CD4-positive, alpha-beta T cell treated with Interleukin-2 at 100 ng/mL for 4 hours (primary cell): Measurements from ENCODE around the gene IGLL1.
"Not testable (repeated sequence)": the region's sequence is repeated elsewhere in the genome, so short reads cannot be mapped to it uniquely, and the experiment has no call there.

ENCODE experiments used
- DNase-seq: peaks from one replicate; pipeline ENCODE4 v3.0.0-alpha.2; 2020; ENCODE audit warnings: low spot score

IGLL1 gene

GRCh38 chr22:23562186-23562585, 17.9 kb downstream of the IGLL1 start:
- no peak for DNase-seq

DNA sequence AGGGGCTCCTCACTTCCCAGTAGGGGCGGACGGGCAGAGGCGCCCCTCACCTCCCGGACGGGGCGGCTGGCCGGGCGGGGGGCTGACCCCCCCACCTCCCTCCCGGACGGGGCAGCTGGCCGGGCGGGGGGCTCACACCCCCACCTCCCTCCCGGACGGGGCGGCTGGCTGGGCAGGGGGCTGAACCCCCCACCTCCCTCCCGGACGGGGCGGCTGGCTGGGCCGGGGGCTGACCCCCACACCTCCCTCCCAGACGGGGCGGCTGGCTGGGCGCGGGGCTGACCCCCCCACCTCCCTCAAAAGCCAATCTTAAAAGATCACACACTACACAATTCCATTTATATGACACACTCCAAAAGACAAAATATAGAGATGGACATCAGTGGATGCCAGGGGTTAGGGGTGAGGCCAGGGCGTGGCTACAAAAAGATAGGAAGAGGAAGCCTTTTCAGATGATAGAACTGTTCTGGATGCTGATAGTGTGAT, 19.0 kb downstream of the IGLL1 start:
- not testable (repeated sequence) for DNase-seq

GRCh38 chr22:23560215-23560614, 19.9 kb downstream of the IGLL1 start:
- not testable (repeated sequence) for DNase-seq

DNA sequence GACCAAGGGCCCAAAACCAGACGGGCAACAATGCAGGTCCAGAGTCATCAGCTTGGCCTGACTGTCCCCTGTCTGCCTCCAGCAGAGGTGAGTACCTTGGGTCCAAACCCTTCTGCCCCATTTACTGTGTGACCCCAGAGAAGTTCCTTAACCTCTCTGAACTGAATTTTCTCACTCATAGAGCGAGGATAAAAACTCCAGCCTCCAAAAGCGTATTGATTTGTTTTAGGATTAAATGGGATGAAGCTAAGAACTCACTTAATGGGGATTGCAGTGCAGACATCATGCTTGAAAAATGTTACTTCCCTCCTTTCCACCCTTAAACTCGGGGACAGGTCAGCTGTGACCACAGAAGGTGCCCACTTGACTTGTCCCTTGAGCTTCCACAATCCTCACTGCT, 22.6 kb downstream of the IGLL1 start:
- no peak for DNase-seq

GRCh38 chr22:23557036-23557435, 23.1 kb downstream of the IGLL1 start:
- no peak for DNase-seq

DNA sequence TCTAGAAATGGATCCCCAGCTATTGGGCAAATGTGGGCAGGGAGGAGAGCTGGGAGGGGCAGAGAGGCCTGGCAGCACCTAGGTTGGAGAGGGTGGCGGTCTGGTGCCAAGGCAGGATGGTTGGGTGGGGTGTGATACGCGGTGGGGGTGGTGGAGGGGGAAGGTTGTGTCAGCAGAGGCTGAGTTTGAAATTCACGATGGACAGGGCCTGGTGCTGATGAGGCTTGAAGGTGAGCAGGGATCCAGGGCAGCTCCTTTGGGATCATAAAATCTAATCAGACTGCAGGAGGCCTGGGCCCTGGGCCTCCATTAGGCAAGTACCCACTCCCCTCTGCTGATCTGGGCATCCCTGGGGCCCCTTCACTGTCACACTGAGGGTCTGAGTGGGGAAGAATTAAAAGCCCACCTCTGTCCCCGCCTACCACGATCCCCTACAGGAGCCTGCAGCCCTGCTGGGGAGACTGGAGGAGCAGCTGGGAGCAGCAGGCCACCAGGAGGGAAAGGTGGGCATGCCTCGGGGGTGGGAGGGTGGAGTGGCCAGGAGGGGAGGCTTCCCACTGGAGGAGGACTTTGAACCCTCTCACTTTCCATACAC, 24.0 kb downstream of the IGLL1 start:
- no peak for DNase-seq

DNA sequence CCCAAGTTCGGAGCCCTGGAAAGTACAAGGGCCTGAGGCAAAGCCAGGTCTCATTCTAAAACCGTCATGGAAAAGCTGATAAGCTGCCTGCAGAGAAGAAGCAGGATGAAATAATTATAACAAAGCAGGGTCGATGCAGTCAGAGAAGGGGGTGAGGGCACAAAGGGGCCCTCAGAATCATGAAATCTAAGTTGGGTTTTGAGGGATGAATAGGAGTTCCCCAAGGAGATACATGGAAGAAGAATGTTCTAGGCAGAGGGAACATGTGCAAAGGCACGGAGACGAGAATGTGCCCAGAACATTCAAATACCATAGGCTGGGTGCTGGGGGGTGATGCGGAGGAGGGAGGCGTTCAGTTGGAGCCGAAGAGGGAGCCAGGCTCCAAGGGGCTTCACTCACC, 25.0 kb downstream of the IGLL1 start:
- DNase-seq, result no peak

- DNase-seq, result no peak
Measured at GRCh38 chr22:23553924-23554870, 25.9 kb downstream of the IGLL1 start.

GRCh38 chr22:23553438-23553837, 26.7 kb downstream of the IGLL1 start:
- no peak for DNase-seq

DNA sequence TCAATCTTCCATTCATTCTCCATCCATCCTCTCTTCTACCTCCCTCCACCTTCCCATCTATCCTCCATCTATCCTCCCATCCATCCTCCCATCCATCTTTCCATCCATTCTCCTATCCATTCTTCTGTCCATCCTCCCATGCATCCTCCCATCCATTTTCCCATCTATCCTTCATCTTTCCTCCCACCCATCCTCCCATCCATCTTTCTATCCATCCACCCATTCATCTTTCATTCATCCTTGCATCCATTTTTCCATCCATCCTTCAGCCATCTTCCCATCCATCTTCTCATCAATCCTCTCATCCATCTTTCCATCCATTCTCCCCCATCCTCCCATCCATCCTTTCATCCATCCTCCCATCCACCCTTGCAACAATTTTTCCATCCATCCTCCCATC, 27.5 kb downstream of the IGLL1 start:
- DNase-seq, result no peak

DNA sequence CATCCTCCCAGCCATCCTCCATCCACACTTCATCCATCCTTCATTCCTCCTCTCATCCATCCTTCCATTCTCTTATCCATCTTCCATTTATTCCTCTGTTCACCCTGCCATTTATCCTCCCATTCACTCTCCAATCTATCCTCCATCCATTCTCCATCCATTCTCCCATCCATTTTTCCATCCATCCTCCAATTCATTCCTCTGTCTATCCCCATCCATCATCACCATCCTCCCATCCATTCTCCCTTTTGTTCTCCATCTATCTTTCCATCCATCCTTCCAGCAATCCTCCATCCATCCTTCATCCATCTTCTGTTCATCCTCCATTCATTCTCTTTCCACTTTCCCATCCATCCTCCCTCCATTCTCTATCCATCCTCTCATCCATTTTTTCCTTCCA, 28.7 kb downstream of the IGLL1 start:
- no peak for DNase-seq

DNA sequence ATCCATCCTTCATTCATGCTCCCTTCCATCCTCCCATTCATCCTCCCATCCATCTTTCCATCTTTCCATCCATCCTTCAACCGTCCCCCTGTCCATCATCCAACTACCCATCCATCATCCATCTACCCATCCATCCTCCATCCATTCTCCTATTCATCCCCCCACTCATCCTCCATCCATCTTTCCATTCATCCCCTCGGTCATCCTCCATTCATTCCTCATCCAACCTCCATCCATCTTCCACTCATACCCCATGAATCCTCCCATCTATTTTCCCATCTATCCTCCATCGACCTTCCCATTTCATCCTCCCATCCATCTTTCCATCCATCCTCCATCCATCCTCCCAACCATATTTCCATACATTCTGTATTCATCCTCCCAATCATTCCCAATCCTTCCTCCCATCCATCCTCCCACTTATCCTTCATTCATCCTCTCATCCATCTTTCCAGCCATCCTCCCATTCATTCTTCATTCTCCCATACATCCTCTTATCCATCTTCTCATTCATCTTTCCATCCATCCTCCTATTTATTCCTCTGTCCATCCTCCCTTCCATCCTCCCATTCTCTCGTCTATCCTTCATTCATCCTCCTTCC, 29.9 kb downstream of the IGLL1 start:
- DNase-seq, result no peak

- no peak for DNase-seq
Measured at GRCh38 chr22:23549198-23549595, 30.9 kb downstream of the IGLL1 start.

GRCh38 chr22:23548501-23549197, 31.4 kb downstream of the IGLL1 start:
- no peak for DNase-seq

DNA sequence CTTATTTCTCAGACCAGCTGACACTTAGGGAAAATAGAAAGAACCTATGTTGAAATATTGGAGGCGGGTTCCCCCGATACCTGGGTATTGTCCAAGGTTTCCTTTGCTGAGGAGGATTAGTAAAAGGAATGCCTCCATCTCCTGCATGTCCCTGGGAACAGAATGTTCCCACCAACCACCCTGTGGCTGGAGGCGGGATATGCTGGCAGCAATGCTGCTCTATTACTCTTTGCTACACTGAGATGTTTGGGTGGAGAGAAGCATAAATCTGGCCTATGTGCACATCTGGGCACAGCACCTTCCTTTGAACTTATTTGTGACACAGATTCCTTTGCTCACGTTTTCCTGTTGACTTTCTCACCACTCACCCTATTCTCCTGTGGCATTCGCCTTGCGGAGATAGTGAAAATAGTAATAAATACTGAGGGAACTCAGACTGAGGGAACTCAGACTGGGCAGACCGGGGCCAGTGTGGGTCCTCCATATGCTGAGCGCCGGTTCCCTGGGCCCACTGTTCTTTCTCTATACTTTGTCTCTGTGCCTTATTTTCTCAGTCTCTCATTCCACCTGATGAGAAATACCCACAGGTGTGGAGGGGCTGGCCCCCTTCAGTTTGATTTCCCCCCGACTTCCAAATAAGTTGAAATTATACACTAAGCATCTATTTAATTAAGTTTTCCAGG, 32.1 kb downstream of the IGLL1 start:
- no peak for DNase-seq

DNA sequence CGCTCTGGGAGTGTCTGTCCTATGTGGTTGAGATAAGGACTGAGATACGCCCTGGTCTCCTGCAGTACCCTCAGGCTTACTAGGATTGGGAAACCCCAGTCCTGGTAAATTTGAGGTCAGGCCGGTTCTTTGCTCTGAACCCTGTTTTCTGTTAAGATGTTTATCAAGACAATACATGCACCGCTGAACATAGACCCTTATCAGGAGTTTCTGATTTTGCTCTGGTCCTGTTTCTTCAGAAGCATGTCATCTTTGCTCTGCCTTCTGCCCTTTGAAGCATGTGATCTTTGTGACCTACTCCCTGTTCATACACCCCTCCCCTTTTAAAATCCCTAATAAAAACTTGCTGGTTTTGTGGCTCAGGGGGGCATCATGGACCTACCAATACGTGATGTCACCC, 32.7 kb downstream of the IGLL1 start:
- DNase-seq, result not testable (repeated sequence)

DNA sequence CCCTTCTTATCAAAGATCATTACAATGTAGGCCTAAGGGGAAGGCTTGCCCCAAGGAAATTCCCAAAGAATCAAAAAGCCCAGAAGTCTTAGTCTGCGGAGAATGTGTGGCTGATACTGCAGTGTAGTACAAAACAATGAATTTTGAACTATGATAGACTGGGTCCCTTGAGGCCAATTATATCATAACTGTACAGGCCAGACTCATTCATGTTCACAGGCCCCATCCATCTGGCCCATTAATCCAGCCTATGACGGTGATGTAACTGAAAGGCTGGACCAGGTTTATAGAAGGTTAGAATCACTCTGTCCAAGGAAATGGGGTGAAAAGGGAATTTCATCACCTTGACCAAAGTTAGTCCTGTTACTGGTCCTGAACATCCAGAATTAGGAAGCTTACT, 35.2 kb downstream of the IGLL1 start:
- no peak for DNase-seq

- not testable (repeated sequence) for DNase-seq
Measured at GRCh38 chr22:23543506-23544000, 36.5 kb downstream of the IGLL1 start.

DNA sequence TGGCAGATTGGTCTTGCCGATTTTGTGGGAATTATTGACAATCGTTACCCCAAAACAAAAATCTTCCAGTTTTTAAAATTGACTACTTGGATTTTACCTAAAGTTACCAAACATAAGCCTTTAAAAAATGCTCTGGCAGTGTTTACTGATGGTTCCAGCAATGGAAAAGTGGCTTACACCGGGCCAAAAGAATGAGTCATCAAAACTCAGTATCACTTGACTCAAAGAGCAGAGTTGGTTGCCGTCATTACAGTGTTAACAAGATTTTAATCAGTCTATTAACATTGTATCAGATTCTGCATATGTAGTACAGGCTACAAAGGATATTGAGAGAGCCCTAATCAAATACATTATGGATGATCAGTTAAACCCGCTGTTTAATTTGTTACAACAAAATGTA, 37.2 kb downstream of the IGLL1 start:
- no peak for DNase-seq

DNA sequence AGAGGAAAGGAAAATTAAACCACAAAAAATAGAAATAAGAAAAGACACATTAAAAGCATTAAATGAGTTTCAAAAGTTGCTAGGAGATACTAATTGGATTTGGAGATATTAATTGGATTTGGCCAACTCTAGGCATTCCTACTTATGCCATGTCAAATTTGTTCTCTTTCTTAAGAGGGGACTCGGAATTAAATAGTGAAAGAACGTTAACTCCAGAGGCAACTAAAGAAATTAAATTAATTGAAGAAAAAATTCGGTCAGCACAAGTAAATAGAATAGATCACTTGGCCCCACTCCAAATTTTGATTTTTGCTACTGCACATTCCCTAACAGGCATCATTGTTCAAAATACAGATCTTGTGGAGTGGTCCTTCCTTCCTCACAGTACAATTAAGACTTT, 37.7 kb downstream of the IGLL1 start:
- DNase-seq, result not testable (repeated sequence)

DNA sequence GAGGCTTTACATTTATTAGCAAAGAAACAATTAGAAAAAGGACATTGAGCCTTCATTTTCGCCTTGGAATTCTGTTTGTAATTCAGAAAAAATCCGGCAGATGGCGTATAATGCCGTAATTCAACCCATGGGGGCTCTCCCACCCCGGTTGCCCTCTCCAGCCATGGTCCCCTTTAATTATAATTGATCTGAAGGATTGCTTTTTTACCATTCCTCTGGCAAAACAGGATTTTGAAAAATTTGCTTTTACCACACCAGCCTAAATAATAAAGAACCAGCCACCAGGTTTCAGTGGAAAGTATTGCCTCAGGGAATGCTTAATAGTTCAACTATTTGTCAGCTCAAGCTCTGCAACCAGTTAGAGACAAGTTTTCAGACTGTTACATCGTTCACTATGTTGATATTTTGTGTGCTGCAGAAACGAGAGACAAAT, 38.2 kb downstream of the IGLL1 start:
- peak; percentile 37 for DNase-seq
